ENCODE results near the gene LEMD1.
A peak's percentile ranks its signal among the peaks of the same experiment; 100 is the strongest.
"Not testable (repeated sequence)": the region's sequence is repeated elsewhere in the genome, so short reads cannot be mapped to it uniquely, and the experiment has no call there.

The LEMD1 gene

GRCh38 chr1:205447457-205448341 is 25.8 kb upstream of the LEMD1 start:
- no peak for DNase-seq (ENCODE audit: low read depth in 2 of 2)

- DNase-seq (ENCODE audit: low read depth in 2 of 2) = no peak
These were observed 25.0 kb upstream of the LEMD1 start for GRCh38 chr1:205446828-205447227.

- DNase-seq (ENCODE audit: low read depth in 2 of 2) = no peak
These were observed 23.7 kb upstream of the LEMD1 start for GRCh38 chr1:205445646-205445935.

GRCh38 chr1:205444931-205445645 is 23.2 kb upstream of the LEMD1 start:
- DNase-seq (ENCODE audit: low read depth in 2 of 2) = no peak

- no peak for DNase-seq (ENCODE audit: low read depth in 2 of 2)
These were observed 22.6 kb upstream of the LEMD1 start for GRCh38 chr1:205444300-205444930.

- DNase-seq (ENCODE audit: low read depth in 2 of 2) = no peak
These were observed 21.9 kb upstream of the LEMD1 start for GRCh38 chr1:205443585-205444299.

- DNase-seq (ENCODE audit: low read depth in 2 of 2) = no peak
These were observed 20.3 kb upstream of the LEMD1 start for GRCh38 chr1:205442051-205442725.

- no peak for DNase-seq (ENCODE audit: low read depth in 2 of 2)
These were observed 19.8 kb upstream of the LEMD1 start for GRCh38 chr1:205441716-205442050.

GRCh38 chr1:205441318-205441633 is 19.4 kb upstream of the LEMD1 start:
- no peak for DNase-seq (ENCODE audit: low read depth in 2 of 2)

GRCh38 chr1:205440476-205441317 is 18.8 kb upstream of the LEMD1 start:
- peak; percentile 31 to 34 for DNase-seq (ENCODE audit: low read depth in 2 of 2)

GRCh38 chr1:205440121-205440475 is 18.2 kb upstream of the LEMD1 start:
- DNase-seq (ENCODE audit: low read depth in 2 of 2) = no peak

- no peak for DNase-seq (ENCODE audit: low read depth in 2 of 2)
These were observed 16.6 kb upstream of the LEMD1 start for GRCh38 chr1:205438213-205439158.

- no peak for DNase-seq (ENCODE audit: low read depth in 2 of 2)
These were observed 15.7 kb upstream of the LEMD1 start for GRCh38 chr1:205437570-205437969.

GRCh38 chr1:205436776-205437410 is 15.0 kb upstream of the LEMD1 start:
- no peak for DNase-seq (ENCODE audit: low read depth in 2 of 2)

- no peak for DNase-seq (ENCODE audit: low read depth in 2 of 2)
These were observed 14.0 kb upstream of the LEMD1 start for GRCh38 chr1:205435578-205436573.

- DNase-seq (ENCODE audit: low read depth in 2 of 2) = no peak
These were observed 12.9 kb upstream of the LEMD1 start for GRCh38 chr1:205434738-205435137.

- not testable (repeated sequence) for DNase-seq (ENCODE audit: low read depth in 2 of 2)
These were observed 10.8 kb upstream of the LEMD1 start for GRCh38 chr1:205432692-205433091.

GRCh38 chr1:205432116-205432515 is 10.3 kb upstream of the LEMD1 start:
- DNase-seq (ENCODE audit: low read depth in 2 of 2) = no peak
